GM20431 (cell line): ENCODE measurements around the gene HDAC10.

Experiments used
- in situ Hi-C: fragments of 300-500 bp; cut with MseI, MboI; formaldehyde crosslinking; loops from one replicate; pipeline ENCODE4 v1.15.0; 2020; ENCODE audit warnings: low sequenced_read_pairs; ENCODE audit not compliant: unreplicated experiment

HDAC10 gene

GRCh38 chr22:50220603-50221409 is 30.3 kb downstream of the HDAC10 start:
- in situ Hi-C loops = no loop called here

DNA sequence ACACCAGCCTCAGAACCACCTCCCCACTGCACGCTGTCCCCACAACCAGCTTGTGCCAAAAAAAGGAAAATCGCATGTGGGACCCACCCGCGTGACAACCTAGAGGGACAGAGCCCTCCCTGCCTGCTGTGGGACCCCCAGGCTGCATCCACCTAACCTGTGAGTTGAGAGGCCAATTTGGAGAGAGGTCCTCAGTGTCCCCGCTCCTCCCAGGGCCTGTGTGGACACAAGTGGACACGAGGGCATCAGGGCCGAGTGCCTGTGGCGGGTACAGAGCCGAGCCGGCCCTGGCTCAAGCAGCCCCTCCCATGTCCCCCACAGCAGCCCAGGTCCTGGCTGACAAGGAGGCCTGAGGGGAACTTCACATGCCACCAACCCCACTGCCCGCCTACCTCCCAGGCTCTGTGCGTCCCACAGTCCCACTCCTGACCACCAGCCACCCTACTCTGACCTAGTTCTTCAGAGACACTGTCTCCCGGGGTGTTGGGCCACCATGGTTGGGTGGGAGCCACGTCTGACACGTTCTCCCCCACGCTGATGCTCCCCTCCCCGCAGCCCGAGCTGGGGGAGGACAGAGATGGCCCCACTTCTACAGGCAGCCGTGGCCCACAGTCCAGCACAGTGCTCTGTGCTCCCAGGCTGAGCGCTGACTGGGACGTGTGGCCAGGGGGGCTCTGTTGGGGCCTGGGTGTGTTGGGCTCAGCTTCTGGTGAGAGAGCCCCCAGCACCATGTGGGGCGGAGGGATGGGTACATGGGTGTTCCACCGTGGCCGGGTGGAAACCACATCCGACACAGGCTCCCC is 31.1 kb downstream of the HDAC10 start:
- in situ Hi-C loops = no loop called here

DNA sequence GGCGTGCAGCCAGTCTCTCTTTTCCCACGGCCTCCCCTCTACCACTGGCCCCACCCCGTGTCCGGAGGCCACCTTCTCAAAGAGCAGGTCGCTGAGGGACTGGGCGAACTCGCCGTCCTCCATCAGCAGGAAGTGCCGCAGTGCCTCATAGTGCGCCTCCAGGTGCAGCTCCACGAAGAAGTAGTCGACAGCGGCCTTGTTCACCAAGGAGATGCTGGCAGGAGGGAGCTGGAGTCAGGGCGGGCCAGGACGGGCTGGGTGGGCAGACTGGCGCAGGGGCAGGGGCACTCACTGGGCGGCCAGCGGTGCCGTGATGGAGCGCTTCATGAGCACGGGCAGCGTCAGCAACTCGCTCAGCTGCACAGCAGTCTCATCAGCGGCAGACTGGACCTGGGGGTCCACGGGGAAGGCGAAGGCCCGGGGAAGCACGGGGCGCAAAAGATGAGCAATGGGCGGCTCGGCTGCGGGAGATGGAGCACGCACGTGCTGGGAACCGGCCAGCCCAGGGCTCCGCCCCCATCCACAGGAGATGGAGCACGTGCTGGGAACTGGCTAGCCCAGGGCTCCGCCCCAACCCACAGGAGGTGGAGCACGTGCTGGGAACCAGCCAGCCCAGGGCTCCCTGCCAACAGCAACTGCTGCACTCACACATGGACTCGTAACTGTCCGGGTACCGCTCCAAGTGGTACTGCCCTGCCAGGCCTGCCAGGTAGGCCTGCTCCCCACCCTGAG is 31.9 kb downstream of the HDAC10 start:
- in situ Hi-C loops = no loop called here

- in situ Hi-C loops = no loop called here
Measured at GRCh38 chr22:50218153-50218995, 32.7 kb downstream of the HDAC10 start.

GRCh38 chr22:50217543-50218152 is 33.4 kb downstream of the HDAC10 start:
- in situ Hi-C loops = no loop called here

DNA sequence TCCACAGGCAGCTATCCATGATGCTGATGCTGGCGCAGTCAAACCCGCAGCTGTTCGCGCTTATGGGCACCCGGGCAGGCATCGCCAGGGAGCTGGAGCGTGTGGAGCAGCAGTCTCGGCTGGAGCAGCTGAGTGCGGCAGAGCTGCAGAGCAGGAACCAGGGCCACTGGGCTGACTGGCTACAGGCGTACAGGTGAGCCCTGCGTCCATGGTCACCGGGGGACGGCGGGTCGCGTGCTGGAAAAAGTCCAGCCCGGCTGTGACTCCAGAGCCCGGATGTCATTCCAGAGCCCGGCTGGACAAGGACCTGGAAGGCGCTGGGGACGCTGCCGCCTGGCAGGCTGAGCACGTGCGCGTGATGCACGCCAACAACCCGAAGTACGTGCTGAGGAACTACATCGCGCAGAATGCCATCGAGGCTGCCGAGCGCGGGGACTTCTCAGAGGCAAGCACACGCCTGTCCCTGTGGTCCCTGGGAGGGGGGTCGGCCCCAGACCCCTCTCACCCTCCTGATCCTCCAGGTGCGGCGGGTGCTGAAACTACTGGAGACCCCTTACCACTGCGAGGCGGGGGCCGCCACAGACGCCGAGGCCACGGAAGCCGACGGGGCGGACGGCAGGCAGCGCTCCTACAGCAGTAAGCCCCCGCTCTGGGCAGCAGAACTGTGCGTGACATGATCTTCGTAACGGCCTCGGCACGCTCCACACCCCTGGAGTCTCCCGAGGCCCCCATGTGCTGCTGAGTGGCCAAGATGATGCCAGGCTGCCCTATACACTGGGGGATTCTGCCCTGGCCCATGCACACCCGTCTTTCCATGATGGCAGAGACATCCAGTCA is 34.2 kb downstream of the HDAC10 start:
- in situ Hi-C loops = no loop called here

GRCh38 chr22:50216055-50216683 is 34.9 kb downstream of the HDAC10 start:
- in situ Hi-C loops = no loop called here

GRCh38 chr22:50215297-50216054 is 35.6 kb downstream of the HDAC10 start:
- in situ Hi-C loops = no loop called here

GRCh38 chr22:50213263-50213662 is 37.8 kb downstream of the HDAC10 start:
- in situ Hi-C loops = no loop called here

DNA sequence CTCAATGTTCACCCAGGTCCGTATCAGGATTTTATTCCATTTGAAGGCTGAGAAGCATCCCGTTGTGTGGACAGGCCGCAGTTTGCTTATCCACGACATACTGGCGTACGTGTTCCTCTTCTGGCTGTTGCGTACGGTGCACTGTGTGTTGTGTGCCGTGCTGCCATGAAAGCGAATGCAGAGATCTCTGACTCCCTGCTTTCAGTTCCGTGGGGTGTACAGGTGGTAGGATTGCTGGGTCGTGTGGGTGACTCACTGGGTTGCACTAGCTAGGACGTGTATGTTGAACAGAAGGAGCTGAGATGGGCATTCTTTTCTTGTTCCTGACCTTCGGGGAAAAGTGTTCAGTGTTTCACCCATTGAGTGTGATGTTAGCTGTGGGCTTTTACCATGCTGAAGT is 39.9 kb downstream of the HDAC10 start:
- in situ Hi-C loops = no loop called here

DNA sequence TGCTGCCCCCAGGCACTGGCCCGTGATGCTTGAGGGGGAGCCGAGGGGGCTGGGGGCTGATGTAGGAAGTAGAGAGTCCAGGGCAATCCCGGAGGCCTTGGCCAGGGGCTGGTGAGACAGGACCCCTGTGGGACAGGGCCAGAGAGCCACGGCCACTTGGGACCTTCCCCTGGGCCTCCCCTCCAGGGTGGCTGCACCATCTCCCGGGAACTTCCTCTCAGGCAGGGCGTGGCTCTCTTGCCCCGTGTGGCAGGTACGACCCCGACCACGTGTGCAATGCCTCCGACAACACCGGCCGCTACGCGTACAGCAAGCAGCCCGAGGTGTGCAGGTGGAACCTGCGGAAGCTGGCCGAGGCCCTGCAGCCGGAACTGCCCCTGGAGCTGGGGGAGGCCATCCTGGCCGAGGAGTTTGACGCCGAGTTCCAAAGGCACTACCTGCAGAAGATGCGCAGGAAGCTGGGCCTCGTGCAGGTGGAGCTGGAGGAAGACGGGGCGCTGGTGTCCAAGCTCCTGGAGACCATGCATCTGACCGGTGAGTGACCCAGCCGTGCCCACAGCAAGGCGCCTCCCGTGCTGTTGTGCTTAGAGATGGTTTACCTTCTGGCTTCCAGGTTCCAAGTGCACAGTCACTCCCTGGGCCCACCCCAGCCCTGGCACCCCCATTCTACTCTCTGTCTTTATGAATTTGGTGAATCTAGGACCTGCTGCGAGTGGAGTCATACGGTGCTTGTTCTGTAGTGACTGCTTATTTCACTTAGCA is 40.5 kb downstream of the HDAC10 start:
- in situ Hi-C loops = no loop called here

DNA sequence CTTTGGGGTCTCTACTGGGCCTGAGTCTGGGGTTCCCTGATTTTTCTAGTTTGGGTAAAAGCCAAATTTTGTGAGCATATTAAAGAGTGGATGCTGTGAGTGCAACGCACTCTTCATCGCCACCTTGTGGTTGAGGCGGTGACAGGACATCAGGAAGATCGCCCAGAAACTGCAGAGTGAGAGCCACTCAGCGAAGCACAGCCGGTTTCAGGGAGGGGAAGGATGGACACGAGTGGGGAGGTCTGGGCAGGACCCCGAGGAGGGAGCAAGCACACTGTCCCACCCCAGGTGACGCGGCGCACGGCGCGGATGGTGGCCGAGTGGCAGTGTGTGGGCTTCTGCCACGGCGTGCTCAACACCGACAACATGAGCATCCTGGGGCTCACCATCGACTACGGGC is 41.2 kb downstream of the HDAC10 start:
- in situ Hi-C loops = no loop called here

DNA sequence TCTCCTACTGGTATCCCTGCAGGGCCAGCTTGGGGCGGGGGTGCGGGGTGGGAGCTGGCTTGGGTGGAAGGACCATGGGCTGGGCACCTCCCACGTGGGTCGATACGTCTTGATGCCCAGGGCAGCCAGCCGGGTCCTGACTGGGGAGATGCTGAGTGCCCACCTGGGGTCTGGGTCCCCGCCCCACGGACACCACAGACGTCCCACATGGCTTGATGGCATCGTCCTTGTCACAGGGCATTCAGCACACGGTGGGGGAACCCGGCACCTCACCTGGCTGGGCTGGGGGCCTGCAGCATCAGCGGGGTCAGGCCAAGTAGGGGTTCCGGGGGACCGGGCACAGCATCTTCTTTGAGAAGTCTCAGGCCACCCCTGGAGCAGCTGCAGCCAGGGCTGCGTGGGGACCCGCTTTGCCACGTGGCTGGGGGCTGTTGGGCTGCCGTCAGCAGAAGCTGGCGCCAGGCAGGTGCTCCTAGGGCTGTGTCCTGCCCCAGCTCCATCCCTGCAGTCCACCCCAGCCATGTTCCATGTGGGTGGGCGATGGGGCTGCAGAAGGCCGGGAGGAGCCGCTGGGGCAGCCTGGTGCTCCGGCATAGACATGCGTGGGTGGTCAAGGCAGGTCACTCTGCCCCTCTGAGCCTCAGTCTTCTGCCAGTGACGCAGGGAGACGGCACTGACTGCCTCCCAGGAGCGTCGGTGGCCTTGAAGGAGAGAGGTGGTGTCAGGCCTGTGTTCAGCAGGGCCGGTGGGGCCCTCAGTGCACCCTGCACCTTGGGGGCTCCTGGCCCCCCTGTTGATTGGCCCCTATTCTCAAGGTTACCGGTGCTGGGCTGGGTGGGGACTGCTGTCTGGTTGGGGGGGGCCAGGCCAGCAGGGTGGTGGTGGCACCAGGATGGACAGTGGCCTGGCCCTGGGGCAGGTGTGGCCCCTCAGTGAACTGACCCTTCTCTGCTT is 41.8 kb downstream of the HDAC10 start:
- in situ Hi-C loops = no loop called here

DNA sequence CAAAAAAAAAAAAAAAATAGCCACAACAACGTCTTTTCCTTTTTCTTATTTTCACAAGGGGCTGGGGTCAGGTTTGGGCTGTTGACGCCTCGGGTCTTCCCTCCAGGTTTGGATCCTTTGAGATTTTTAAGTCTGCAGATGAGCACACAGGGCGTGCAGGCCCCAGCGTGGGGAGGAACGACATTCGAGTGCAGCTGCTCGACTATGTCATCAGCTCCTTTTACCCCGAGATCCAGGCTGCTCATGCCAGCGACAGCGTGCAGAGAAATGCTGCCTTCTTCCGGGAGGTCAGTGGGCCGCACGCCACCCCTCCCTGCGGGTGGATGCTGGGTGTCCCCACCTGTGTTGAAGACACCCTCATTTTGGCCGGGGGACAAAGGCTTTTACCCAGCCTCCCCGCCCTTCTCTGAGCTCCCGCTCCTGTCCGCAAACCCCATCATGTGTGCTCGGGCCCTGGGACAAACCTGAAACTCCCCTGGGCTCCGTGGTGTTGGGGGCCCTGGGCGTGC is 42.6 kb downstream of the HDAC10 start:
- in situ Hi-C loops = no loop called here

- in situ Hi-C loops = no loop called here
Measured at GRCh38 chr22:50207383-50208140, 43.5 kb downstream of the HDAC10 start.
